Right lobe of liver (tissue), 6 donors: Measurements from ENCODE around the gene MYO1A. TPM values are rescaled to one million over a fixed set of nuclear protein-coding genes. Genes with fewer than 3 reads are reported as not detected.
A peak's percentile ranks its signal among the peaks of the same experiment; 100 is the strongest.

ENCODE experiments used
- ATAC-seq, 4 donors: fragments of 200-7000 bp; cut with Tn5 transposase; one replicate each; pipeline ENCODE4 v1.9.1; 2020; ENCODE audit warnings: mild to moderate bottlenecking in 4 of 4, moderate library complexity in 4 of 4
- DNase-seq, 3 donors: peaks; one replicate each; pipeline ENCODE4 v3.0.0-alpha.2; 2020
- H3K27ac ChIP-seq, 3 donors: fragments of 200-600 bp; one replicate each; pipeline ENCODE4 v1.8.0; 2022
- H3K27me3 ChIP-seq, 2 donors: fragments of 200-600 bp; one replicate each; pipeline ENCODE4 v1.8.0; 2022
- H3K36me3 ChIP-seq, 4 donors: fragments of 200-600 bp; sonication (generic) in 1 of 4; one replicate each; pipeline versions ENCODE4 v1.5.1 to v1.8.0; 2017 to 2022; ENCODE audit warnings: control low read depth in 1 of 4
- H3K4me1 ChIP-seq, 4 donors: fragments of 200-600 bp; sonication (generic) in 1 of 4; one replicate each; pipeline versions ENCODE4 v1.5.1 to v1.8.0; 2017 to 2022; ENCODE audit warnings: control low read depth in 1 of 4
- H3K4me3 ChIP-seq, 3 donors: fragments of 200-600 bp; one replicate each; pipeline ENCODE4 v1.8.0; 2022
- H3K9me3 ChIP-seq, 4 donors: fragments of 200-600 bp; sonication (generic) in 1 of 4; one replicate each; pipeline versions ENCODE4 v1.5.1 to v1.8.0; 2017 to 2022; ENCODE audit warnings: control low read depth in 1 of 4
- POLR2A ChIP-seq: fragments of 450-650 bp; IDR thresholded peaks from one replicate; pipeline ENCODE4 v1.6.1; 2017; ENCODE audit warnings: antibody characterized with exemption, mild to moderate bottlenecking
- WGBS: methylation state at CpG from one replicate; pipeline ENCODE4 v1.1.6; 2018; ENCODE audit warnings: low coverage, low lambda C conversion rate; ENCODE audit not compliant: insufficient coverage; ENCODE audit errors: missing lambda C conversion rate; 5-methylcytosine and 5-hydroxymethylcytosine counted together
- intact Hi-C, 2 donors: fragments of 100-400 bp; cut with DNase I; formaldehyde crosslinking; loops; one replicate each; pipeline versions ENCODE4 v1.11.2 to v1.14.1; 2022
- total RNA-seq, 6 experiments: library from RNA; depleted of rRNA in 2 of 6; stranded (reverse); fragments of >200 nt in 2 of 6; fragmentation: NEBNext Ultra II Directional in 3 of 6; extraction: Animal tissue kit (Norgen Biotek cat#: 25700) in 3 of 6; gene quantifications; one replicate each; pipeline versions ENCODE4 v1.1.0 to v1.2.4, GENCODE V29; 2016 to 2023
- TF ChIP-seq, protein P1 (sequence below), 4 donors: fragments of 200-600 bp in 3 of 4; fragments of 450-650 bp in 1 of 4; IDR thresholded peaks; one replicate each; pipeline versions ENCODE4 v1.5.1 to v1.8.0; 2016 to 2022; ENCODE audit warnings: antibody characterized with exemption in 4 of 4, mild to moderate bottlenecking in 2 of 4
- donor health status: DM: no; HTN: yes; CAD: no.
- donor health status: DM: no; HTN: no; CAD: no.
- donor health status: DM: no; HTN: no; CAD: no.
- donor health status: DM: no; HTN: yes; CAD: no.
- donor health status: DM: no; HTN: yes; CAD: no.

The MYO1A gene
- total RNA-seq, 6 experiments from 2014 or later: 0.27 to 1.9 (median 0.68) TPM; not detected in 1

DNA sequence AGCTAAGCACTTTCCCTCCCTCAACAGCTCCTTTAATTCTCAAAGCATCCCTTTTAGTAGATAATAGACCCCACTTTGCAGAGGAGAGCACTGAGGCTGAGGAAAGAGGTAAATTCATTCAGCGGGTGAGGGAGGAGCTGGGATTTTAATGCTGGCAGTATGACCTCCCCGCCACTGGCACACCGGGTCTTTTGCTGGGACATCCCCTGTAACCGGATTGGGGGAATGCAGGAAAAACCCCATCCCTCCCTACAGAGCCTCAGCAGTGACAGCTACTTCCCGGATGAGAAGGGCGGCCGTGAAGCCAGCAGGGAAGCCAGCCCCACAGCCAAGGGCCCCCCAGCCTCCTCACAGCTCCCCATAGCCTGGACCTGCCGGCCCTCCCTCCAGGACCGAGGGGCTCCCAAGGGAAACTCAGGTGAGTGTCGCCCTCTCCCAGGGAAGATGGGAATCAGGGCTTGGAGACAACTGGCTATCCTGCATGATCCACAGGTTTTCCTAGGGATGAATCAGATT lies 55.6 kb downstream of the MYO1A start:
- ATAC-seq: peak in 1 of 4 donors; percentile 4
- Histone ChIP-seq H3K36me3 (no peaks in the 10 kb centered on the region), H3K27ac (no peak overlapping the region), H3K27me3 (no peaks in the 10 kb centered on the region), H3K9me3 (no peaks in the 10 kb centered on the region), H3K4me1 (peaks cover 0 to 32% (median 12%) of the 10 kb centered on the region in 4 donors), H3K4me3 (no peak overlapping the region)
- intact Hi-C loops: no loop called here
- DNase-seq: no peak
- TF ChIP-seq, protein P1, sequence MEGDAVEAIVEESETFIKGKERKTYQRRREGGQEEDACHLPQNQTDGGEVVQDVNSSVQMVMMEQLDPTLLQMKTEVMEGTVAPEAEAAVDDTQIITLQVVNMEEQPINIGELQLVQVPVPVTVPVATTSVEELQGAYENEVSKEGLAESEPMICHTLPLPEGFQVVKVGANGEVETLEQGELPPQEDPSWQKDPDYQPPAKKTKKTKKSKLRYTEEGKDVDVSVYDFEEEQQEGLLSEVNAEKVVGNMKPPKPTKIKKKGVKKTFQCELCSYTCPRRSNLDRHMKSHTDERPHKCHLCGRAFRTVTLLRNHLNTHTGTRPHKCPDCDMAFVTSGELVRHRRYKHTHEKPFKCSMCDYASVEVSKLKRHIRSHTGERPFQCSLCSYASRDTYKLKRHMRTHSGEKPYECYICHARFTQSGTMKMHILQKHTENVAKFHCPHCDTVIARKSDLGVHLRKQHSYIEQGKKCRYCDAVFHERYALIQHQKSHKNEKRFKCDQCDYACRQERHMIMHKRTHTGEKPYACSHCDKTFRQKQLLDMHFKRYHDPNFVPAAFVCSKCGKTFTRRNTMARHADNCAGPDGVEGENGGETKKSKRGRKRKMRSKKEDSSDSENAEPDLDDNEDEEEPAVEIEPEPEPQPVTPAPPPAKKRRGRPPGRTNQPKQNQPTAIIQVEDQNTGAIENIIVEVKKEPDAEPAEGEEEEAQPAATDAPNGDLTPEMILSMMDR (IDR thresholded peaks at IDR 0.05): no peak
- TF ChIP-seq POLR2A: no peak
- WGBS: 95% methylated on average over 3 of the region's 10 CpGs

DNA sequence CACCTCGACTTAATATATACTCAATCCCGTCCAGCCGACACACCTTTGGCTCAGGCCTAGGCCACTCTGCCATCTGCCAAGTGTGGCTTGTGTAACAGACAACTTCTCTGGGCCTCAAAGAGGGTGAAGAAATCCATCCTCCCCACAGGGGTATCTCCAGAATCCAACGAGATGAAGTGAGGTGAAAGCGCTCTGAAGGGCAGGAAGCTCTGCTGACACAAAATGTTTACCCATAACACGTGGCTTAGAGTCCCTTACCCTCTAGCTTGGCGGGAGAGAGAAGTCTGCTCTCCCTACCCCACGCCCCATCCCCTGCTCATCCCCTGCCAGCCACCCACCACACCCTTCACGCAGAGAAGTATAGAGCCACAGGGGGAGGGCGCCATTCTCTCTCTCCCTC lies 56.6 kb downstream of the MYO1A start:
- no peaks in the 10 kb centered on the region for H3K36me3 ChIP-seq
- peak overlapping the region in 1 of 3 donors; percentile 30 for H3K27ac ChIP-seq
- WGBS: 28% methylated on average over 8 of the region's 10 CpGs
- H3K4me1 ChIP-seq: peaks cover 0 to 32% (median 12%) of the 10 kb centered on the region in 4 donors
- TF ChIP-seq, protein P1 (IDR thresholded peaks at IDR 0.05): no peak
- TF ChIP-seq POLR2A: no peak
- H3K27me3 ChIP-seq: no peaks in the 10 kb centered on the region
- ATAC-seq (peak; percentile 12 to 47 (median 26)), DNase-seq (no peak)
- H3K4me3 ChIP-seq: no peak overlapping the region
- no peaks in the 10 kb centered on the region for H3K9me3 ChIP-seq
- intact Hi-C loops: no loop called here

DNA sequence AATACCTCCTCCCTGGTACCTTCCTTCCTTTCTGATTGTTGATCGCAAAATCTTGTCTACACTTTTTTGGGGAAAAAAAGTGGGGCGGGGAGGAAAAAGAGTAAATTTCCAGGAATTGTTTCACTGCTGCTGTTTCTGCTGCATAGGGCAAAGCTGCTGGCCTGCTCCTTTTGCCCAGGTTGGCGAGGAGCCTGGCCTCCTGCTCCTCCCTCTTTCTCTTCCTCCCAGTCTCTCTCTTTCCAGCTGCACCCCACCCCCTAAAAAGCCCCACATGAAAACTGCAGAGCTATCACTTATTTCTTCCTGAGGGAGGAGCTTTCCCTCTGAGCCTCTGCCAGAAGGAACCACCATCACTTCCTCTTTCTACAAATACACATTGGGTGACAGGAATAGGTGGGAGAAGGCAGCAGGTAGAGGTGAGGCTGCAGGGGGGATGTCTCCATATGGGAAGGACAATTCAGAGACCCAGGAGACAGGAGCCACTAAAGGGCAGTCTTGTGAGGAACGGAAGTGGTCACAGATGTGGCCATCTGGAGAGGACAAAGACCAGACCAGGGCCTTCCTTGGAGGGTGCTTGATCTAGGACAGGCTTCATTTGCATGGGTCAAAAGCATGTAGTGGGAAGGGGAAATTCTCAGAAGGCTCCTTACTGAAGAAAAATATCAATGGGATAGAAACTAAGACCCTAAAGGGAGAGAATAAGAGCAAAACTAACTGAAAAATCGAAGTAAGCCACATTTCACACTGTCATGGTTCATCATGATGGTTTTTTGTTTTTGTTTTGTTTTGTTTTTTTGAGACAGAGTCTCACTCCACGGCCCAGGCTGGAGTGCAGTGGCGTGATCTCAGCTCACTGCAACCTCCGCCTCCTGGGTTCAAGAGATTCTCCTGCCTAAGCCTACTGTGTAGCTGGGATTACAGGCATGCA lies 58.3 kb downstream of the MYO1A start:
- H3K27ac ChIP-seq: peak overlapping the region; percentile 50 to 80 (median 54)
- no peaks in the 10 kb centered on the region for H3K36me3 ChIP-seq
- peak; percentile 64 to 80 (median 79) for DNase-seq
- 51% methylated on average over 7 of the region's 8 CpGs for WGBS
- H3K4me3 ChIP-seq: no peak overlapping the region
- H3K4me1 ChIP-seq: peaks cover 0 to 47% (median 12%) of the 10 kb centered on the region in 4 donors
- no peak for TF ChIP-seq POLR2A
- TF ChIP-seq, protein P1 (IDR thresholded peaks at IDR 0.05): no peak
- H3K27me3 ChIP-seq: no peaks in the 10 kb centered on the region
- ATAC-seq: peak; percentile 56 to 70 (median 64)
- intact Hi-C loops: no loop called here
- no peaks in the 10 kb centered on the region for H3K9me3 ChIP-seq

DNA sequence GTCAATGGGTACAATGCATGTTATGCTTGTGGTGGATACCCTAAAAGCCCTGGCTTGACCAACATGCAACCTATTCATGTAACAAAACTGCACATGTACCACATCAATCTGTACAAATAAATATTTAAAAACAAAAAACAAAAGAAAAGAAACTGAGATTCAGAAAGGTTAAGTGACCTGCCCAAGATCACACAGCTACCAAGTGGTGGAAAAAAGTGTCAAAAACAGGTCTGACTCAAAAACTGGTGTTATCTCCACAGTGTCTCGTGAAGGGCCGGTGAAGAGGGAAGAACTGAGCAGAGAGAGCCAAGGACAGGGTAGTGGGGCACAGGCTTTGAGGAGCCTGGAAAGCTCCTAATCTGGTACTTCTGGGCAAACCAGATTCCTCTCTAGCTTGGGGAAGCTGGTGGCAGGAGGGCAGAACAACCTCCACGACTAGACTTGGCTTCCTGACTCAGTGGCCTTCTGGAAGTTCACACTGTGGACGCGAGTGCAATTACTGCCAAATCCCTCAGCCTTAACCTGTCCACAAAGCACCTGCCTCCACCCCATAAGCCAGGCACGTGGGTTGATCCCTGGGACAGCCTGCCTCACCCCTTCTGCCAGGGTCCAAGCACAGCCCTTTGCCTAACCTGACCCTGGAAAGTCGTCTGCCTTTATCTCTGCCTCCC lies 59.1 kb downstream of the MYO1A start:
- intact Hi-C loops: no loop called here
- TF ChIP-seq POLR2A: no peak
- TF ChIP-seq, protein P1 (IDR thresholded peaks at IDR 0.05): no peak
- Histone ChIP-seq H3K36me3 (no peaks in the 10 kb centered on the region), H3K4me3 (no peak overlapping the region), H3K9me3 (no peaks in the 10 kb centered on the region), H3K4me1 (peaks cover 0 to 47% (median 12%) of the 10 kb centered on the region in 4 donors), H3K27ac (peak overlapping the region; percentile 50 to 80 (median 54)), H3K27me3 (no peaks in the 10 kb centered on the region)
- WGBS: 10% methylated on average over 4 of the region's 7 CpGs
- peak; percentile 47 to 92 (median 91) for DNase-seq
- peak; percentile 40 to 78 (median 74) for ATAC-seq
